Measurements from ENCODE around the gene SMCO2. TPM values are rescaled to one million over a fixed set of nuclear protein-coding genes. Genes with fewer than 3 reads are reported as not detected.

Gene SMCO2
- total RNA-seq, 1 donor from 2014 or later = 0.13 TPM

- DNase-seq (ENCODE audit: low read depth, low spot score) = no peak
These were observed 104.1 kb downstream of the SMCO2 start for GRCh38 chr12:27550653-27550975.

GRCh38 chr12:27551172-27551840 is 104.8 kb downstream of the SMCO2 start:
- DNase-seq (ENCODE audit: low read depth, low spot score) = no peak

Other genes with a start within 250 kb of the SMCO2 start
- gene STK38L, start 202.4 kb upstream of the SMCO2 start, total RNA-seq = 26.6 and 34.2 TPM in 2 replicates
- gene BMAL2, start 113.9 kb upstream of the SMCO2 start, total RNA-seq = 55.7 and 65.4 TPM in 2 replicates
- gene PPFIBP1, start 77.5 kb downstream of the SMCO2 start, total RNA-seq = 133 and 179 TPM in 2 replicates
- 1.3 and 3.0 TPM in 2 replicates for gene REP15, start 249.7 kb downstream of the SMCO2 start, total RNA-seq

All from pulmonary artery endothelial cell (primary cell).